Activated CD4-positive, alpha-beta T cell treated with anti-CD3 and anti-CD28 coated beads for 36 hours (primary cell): ENCODE data around the gene CALD1. TPM values are rescaled to one million over a fixed set of nuclear protein-coding genes. Genes with fewer than 3 reads are reported as not detected.

ENCODE experiments used
- ATAC-seq: fragments of 200-7000 bp; cut with Tn5 transposase; one replicate; pipeline ENCODE4 v1.10.0; 2021; ENCODE audit warnings: mild to moderate bottlenecking, moderate library complexity
- CTCF ChIA-PET: fragments of 350-600 bp; sonication (Branson Sonifier 250); formaldehyde crosslinking; loops from one replicate; lab custom pipeline; 2021; ENCODE audit warnings: antibody characterized with exemption; lab: Charles Lee
- POLR2A ChIA-PET: fragments of 350-600 bp; sonication (Branson Sonifier 250); formaldehyde crosslinking; loops from one replicate; lab custom pipeline; 2021; ENCODE audit warnings: antibody characterized with exemption, inconsistent platforms; lab: Charles Lee
- DNase-seq: peaks from one replicate; pipeline ENCODE4 v3.0.0-alpha.2; 2020
- H3K27ac Mint-ChIP-seq: one replicate; pipeline ENCODE4 v1.8.0; 2021; ENCODE audit warnings: mixed read lengths
- H3K27me3 Mint-ChIP-seq: one replicate; pipeline ENCODE4 v1.8.0; 2021; ENCODE audit warnings: mixed read lengths
- H3K36me3 Mint-ChIP-seq: one replicate; pipeline ENCODE4 v1.8.0; 2021; ENCODE audit warnings: low read depth, mixed read lengths
- H3K4me1 Mint-ChIP-seq: one replicate; pipeline ENCODE4 v1.8.0; 2021; ENCODE audit warnings: mixed read lengths
- H3K4me3 Mint-ChIP-seq: one replicate; pipeline ENCODE4 v1.8.0; 2021; ENCODE audit warnings: mild to moderate bottlenecking, moderate library complexity, mixed read lengths
- H3K9me3 Mint-ChIP-seq: one replicate; pipeline ENCODE4 v1.8.0; 2021; ENCODE audit warnings: low read depth, mixed read lengths
- intact Hi-C, 2 experiments: fragments of 100-400 bp; cut with DNase I in 1 of 2; cut with micrococcal nuclease in 1 of 2; formaldehyde crosslinking; loops; one replicate each; pipeline versions ENCODE4 v1.14.2 to v1.15.1; 2022 to 2024; cut with DNase I, micrococcal nuclease
- total RNA-seq, 2 experiments: library from RNA; stranded (reverse); gene quantifications; one replicate each; pipeline ENCODE4 v1.2.3, GENCODE V29; 2021

CALD1 gene
- total RNA-seq, 2 experiments from 2014 or later, result 8.5 to 8.7 TPM

DNA sequence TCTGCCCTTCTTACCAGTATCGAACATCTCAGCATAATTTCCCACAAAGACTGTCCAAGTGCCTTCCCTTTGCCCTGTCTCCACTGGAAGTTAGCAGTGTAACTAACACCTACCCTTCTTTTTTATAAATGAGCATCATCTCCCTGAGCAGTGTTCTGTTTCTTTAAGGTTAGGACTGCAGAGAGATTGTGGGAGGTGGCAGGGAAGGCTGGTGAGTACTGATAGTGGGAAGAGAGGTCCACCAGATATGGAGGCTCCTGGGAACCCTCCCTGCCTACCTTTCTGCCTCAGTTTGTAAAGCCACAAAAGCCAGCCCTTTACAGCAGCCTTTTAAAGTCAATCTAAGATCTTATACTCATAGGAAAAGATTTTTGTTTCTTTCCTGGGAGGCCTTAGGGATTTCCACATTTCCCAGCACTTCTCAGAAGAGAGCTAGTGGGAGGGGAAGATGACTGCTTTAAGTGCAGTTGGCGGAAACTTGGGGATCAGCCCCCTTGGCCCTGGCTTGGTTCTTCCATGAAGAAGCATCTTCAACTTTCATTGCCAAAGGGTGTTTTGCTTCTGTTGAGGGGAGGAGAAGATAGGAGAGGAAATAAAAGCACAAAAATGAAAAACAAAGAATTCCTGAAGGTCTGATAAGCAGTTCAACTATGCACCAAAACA, 36.6 kb upstream of the CALD1 start:
- ChIA-PET CTCF (interaction anchor here (1.2 kb wide), 1 partner anchor 90 kb away, joined by 3 read pairs; no protein-coding TSS in a partner anchor), POLR2A (no interaction called here)
- Mint-ChIP-seq H3K27me3 (no peaks in the 10 kb centered on the region), H3K4me3 (no peak overlapping the region), H3K4me1 (peaks cover 17% of the 10 kb centered on the region), H3K27ac (no peak overlapping the region), H3K9me3 (no peaks in the 10 kb centered on the region), H3K36me3 (peaks cover 14% of the 10 kb centered on the region)
- intact Hi-C loops, result no loop called here
- no peak for ATAC-seq
- no peak for DNase-seq

DNA sequence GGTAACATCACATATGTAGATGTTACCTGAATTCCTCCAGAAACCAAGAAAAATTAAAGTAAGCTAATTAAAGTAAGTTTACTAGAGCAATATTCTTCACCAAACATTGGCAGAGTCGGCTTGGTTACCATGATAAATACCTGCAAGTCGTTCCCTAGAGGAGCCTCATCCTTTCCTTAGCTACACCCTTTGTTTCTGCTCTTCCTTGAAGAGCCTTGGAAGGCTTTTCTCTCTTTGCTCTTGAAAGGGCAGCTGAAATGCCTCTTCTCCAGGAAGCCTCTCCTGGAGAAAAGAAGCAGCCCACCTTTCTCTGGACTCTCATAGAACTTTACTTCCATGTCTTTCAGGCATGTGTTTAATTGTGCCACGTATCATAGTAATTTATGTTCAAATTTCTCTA, 34.9 kb upstream of the CALD1 start:
- Mint-ChIP-seq H3K27ac (no peak overlapping the region), H3K4me3 (no peak overlapping the region), H3K36me3 (peaks cover 14% of the 10 kb centered on the region), H3K4me1 (peaks cover 5% of the 10 kb centered on the region), H3K9me3 (no peaks in the 10 kb centered on the region), H3K27me3 (no peaks in the 10 kb centered on the region)
- ATAC-seq, result no peak
- CTCF ChIA-PET, result interaction anchor here (0.7 to 1.6 kb wide), 4 partner anchors 25 to 425 kb away, joined by 3 read pairs; no protein-coding TSS in a partner anchor
- no peak for DNase-seq
- POLR2A ChIA-PET, result no interaction called here
- intact Hi-C loops, result no loop called here

- CTCF ChIA-PET, result interaction anchor here (0.8 to 6.5 kb wide), 3 partner anchors 58 to 114 kb away, joined by 3 to 67 read pairs (median 3); no protein-coding TSS in a partner anchor
- H3K4me1 Mint-ChIP-seq, result peaks cover 19% of the 10 kb centered on the region
- intact Hi-C loops, result no loop called here
- DNase-seq, result no peak
- no peak overlapping the region for H3K4me3 Mint-ChIP-seq
- H3K36me3 Mint-ChIP-seq, result peaks cover 4% of the 10 kb centered on the region
- no peak overlapping the region for H3K27ac Mint-ChIP-seq
- ATAC-seq, result no peak
- H3K27me3 Mint-ChIP-seq, result no peaks in the 10 kb centered on the region
- no peaks in the 10 kb centered on the region for H3K9me3 Mint-ChIP-seq
- POLR2A ChIA-PET, result no interaction called here
Measured at GRCh38 chr7:134747326-134747725, 32.1 kb upstream of the CALD1 start.

DNA sequence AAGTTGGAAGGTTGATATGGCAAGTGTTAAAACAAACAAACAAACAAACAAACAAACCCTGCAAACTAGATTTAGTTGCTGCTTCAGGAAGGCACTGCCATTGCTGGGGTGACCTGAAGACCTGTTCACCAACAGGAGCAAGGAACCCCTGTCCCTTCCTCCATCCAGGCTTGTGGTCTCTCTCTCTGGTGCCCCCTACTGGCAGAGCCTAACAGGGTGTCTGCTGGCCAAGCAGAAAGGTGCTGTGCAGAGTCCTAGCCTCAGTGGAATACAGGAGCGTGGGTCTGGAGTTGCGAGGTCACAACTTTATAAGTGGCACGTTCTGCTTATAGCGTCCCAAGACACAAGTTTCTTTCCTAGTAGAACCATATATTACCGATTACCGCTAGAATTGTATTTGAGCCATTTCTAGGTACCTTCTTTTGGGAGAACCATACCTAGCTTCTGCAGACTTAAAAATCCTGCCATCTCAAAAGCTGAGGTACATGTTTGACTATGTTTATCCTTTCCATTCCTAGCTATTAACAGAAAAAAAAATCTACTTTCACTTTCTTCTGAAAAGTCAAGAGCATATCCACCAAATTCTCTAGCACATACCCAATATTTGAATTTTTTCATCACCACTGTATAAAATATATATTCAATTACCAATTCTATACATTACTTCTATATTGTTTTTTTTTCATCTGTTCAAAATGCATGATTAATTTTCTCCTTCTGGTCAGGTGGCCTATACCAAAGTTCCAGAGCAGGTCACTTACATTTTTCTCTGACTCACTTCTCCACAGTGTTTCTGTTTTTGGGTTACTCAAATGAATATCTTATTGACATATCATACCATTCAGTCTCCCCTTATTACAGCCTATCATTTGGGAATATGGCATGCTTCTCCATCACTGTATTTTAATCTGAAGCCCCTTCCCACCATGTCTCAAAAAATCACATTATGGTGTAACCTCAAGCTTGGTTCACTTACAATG, 29.1 kb upstream of the CALD1 start:
- ATAC-seq, result peak; percentile 87
- Mint-ChIP-seq H3K27me3 (no peaks in the 10 kb centered on the region), H3K4me1 (peaks cover 17% of the 10 kb centered on the region), H3K4me3 (no peak overlapping the region), H3K27ac (no peak overlapping the region), H3K9me3 (no peaks in the 10 kb centered on the region), H3K36me3 (peaks cover 5% of the 10 kb centered on the region)
- ChIA-PET CTCF (interaction anchor here (0.6 to 6.5 kb wide), 17 partner anchors 9 to 149 kb away, joined by 3 to 67 read pairs (median 3); no protein-coding TSS in a partner anchor), POLR2A (no interaction called here)
- DNase-seq, result peak; percentile 84
- intact Hi-C loops, result loop anchor here (1.0 to 5.0 kb wide), 7 partner anchors 40 to 204 kb away; no protein-coding TSS in a partner anchor

DNA sequence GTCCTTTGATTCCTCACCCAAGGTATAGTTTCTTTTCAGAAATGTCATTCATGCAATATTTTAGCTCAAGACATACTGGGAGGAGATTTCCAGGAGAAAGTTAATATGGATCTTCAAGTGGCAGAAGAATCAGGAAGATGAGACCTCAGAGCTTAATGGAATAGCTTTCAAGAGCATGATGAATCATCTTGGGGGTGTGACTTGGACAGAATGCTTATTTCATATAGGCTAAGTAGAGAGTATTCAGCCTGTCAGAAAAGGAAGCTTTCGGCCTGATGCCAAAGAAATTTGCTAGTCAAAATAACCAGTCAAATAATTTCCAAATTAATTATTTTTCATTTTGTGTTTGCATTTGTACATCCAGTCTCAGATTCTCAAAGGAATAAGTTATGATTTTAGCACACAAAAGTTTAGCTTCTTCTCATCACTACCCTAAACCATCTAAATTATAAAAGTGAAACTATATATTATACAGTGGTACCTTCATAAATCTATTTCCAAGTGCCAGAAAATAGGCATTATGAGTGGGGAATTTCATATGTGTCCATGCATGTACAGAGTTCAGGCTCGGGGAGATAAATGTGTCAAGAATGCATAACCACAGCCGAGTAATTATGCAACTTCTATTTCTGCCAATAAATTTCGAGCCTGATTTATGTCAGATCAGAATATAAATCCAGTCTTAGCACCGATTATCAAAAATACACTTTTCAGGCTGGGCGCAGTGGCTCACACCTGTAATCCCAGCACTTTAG, 27.3 kb upstream of the CALD1 start:
- no peaks in the 10 kb centered on the region for H3K9me3 Mint-ChIP-seq
- intact Hi-C loops, result loop anchor here (5.0 kb wide), 3 partner anchors 115 to 200 kb away; no protein-coding TSS in a partner anchor
- DNase-seq (no peak), ATAC-seq (no peak)
- peaks cover 17% of the 10 kb centered on the region for H3K4me1 Mint-ChIP-seq
- H3K27me3 Mint-ChIP-seq, result no peaks in the 10 kb centered on the region
- ChIA-PET CTCF (interaction anchor here (0.6 to 6.5 kb wide), 12 partner anchors 16 to 291 kb away, joined by 3 to 67 read pairs (median 3); no protein-coding TSS in a partner anchor), POLR2A (interaction anchor here (0.6 kb wide), 1 partner anchor 97 kb away, joined by 8 read pairs; no protein-coding TSS in a partner anchor)
- peaks cover 3% of the 10 kb centered on the region for H3K36me3 Mint-ChIP-seq
- H3K4me3 Mint-ChIP-seq, result no peak overlapping the region
- no peak overlapping the region for H3K27ac Mint-ChIP-seq

DNA sequence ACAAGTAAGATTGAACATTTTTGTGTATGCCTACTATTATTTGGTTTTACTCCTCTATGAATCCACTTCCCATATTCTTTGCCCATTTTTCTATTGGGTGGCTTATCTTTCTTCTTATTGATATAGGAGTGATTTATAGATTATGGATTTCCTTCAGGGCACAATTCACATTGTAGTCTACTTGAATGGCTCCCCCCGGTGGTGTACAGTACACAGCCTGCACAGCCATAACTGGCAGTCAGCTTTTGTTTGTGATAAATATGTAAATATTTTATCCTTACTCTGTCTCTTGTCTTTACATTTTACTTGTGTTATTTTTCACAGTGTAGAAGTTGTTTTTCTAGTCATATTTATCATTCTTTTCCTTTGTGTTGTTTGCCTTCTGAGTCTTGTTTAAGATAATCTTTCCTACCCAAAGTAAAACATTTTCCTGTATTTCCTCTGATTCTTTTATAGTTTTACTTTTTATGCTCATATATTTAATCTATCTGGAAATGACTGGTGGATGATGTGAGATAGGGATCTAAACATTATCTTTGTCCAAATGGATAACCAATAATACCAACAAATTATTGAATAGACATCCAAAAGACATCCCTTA, 23.9 kb upstream of the CALD1 start:
- ATAC-seq (peak; percentile 44), DNase-seq (peak; percentile 74)
- H3K4me3 Mint-ChIP-seq, result no peak overlapping the region
- H3K4me1 Mint-ChIP-seq, result peaks cover 10% of the 10 kb centered on the region
- no peaks in the 10 kb centered on the region for H3K27me3 Mint-ChIP-seq
- ChIA-PET POLR2A (no interaction called here), CTCF (interaction anchor here (1.0 to 2.2 kb wide), 3 partner anchors 66 to 124 kb away, joined by 5 to 8 read pairs (median 7); no protein-coding TSS in a partner anchor)
- intact Hi-C loops, result loop anchor here in 1 of 2 experiments (1.0 kb wide), 1 partner anchor 65 kb away; no protein-coding TSS in a partner anchor
- H3K9me3 Mint-ChIP-seq, result no peaks in the 10 kb centered on the region
- no peak overlapping the region for H3K27ac Mint-ChIP-seq
- peaks cover 3% of the 10 kb centered on the region for H3K36me3 Mint-ChIP-seq

DNA sequence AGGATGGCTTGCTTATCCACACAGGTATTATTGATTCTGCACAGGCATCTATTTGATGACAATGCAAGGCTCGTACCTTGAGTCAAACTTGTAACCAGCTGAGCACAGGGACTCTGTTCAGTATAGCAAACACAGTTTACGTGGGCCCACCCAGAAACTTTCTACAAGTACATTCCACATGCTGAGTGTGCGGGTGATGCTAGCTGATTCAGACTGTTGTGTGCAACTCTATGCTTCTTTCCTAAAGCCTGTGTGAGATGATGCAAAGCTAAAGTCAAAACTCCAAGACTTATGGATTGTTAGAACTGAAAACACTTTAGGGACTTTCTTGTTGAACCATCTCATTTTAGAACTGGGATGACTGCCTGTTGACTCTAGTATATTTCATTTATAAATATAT, 21.5 kb upstream of the CALD1 start:
- POLR2A ChIA-PET, result no interaction called here
- Mint-ChIP-seq H3K27me3 (no peaks in the 10 kb centered on the region), H3K4me1 (peaks cover 5% of the 10 kb centered on the region), H3K9me3 (no peaks in the 10 kb centered on the region), H3K36me3 (peaks cover 2% of the 10 kb centered on the region), H3K4me3 (no peak overlapping the region), H3K27ac (no peak overlapping the region)
- ATAC-seq, result no peak
- intact Hi-C loops, result no loop called here
- CTCF ChIA-PET, result interaction anchor here (0.7 to 1.5 kb wide), 8 partner anchors 8 to 324 kb away, joined by 3 to 5 read pairs (median 4); no protein-coding TSS in a partner anchor
- no peak for DNase-seq

- Mint-ChIP-seq H3K27ac (no peak overlapping the region), H3K4me1 (peaks cover 5% of the 10 kb centered on the region), H3K36me3 (peaks cover 2% of the 10 kb centered on the region), H3K9me3 (no peaks in the 10 kb centered on the region), H3K4me3 (no peak overlapping the region), H3K27me3 (no peaks in the 10 kb centered on the region)
- intact Hi-C loops, result no loop called here
- ATAC-seq, result no peak
- DNase-seq, result no peak
- POLR2A ChIA-PET, result no interaction called here
- CTCF ChIA-PET, result interaction anchor here (0.5 to 1.5 kb wide), 7 partner anchors 9 to 326 kb away, joined by 3 to 4 read pairs (median 4); no protein-coding TSS in a partner anchor
Measured at GRCh38 chr7:134758981-134759380, 20.5 kb upstream of the CALD1 start.

DNA sequence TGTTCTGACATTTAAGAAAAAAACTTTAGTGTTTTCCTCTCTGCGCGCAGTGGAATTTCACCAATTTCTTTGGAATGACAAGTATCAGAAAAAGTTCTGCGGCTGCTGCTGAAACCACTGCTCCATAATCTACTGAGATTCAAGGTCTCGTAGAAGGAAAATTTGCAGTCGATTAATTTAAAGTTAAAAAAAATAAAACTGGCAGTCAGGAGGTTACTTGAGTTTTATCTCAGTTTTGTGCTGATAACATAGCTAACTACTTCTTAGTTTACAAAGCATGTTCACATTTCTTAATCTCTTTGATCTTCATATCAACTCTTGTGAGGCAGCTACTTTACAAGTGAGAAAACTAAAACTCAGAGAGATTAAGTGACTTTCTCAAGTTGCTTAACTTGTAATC, 18.2 kb upstream of the CALD1 start:
- CTCF ChIA-PET, result no interaction called here
- H3K4me3 Mint-ChIP-seq, result no peak overlapping the region
- peaks cover 5% of the 10 kb centered on the region for H3K4me1 Mint-ChIP-seq
- no peak for DNase-seq
- no peak overlapping the region for H3K27ac Mint-ChIP-seq
- intact Hi-C loops, result no loop called here
- H3K27me3 Mint-ChIP-seq, result no peaks in the 10 kb centered on the region
- ATAC-seq, result no peak
- H3K9me3 Mint-ChIP-seq, result no peaks in the 10 kb centered on the region
- POLR2A ChIA-PET, result no interaction called here
- peaks cover 3% of the 10 kb centered on the region for H3K36me3 Mint-ChIP-seq

DNA sequence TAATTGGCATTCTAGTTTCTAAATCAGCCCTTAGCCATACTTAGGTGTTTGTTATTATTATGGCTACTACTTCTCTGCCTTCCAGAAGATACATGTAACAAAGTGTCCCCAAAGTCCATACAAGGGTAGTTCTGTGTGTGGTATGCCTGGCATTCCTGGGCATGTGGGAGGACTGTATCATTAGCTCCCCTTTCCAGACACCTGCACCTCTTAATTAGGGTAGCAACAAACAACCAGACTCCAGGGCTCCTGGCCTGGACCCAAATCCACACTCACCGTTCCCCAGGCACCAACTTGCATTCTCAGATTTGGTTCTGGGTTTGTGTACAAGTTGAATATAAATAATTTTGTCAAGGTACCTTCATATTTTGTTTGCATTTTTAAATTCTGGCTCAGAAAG, 15.5 kb upstream of the CALD1 start:
- intact Hi-C loops, result no loop called here
- no peak overlapping the region for H3K27ac Mint-ChIP-seq
- no peaks in the 10 kb centered on the region for H3K9me3 Mint-ChIP-seq
- ATAC-seq (no peak), DNase-seq (no peak)
- CTCF ChIA-PET, result interaction anchor here (0.7 kb wide), 1 partner anchor 199 kb away, joined by 4 read pairs; no protein-coding TSS in a partner anchor
- H3K4me1 Mint-ChIP-seq, result peaks cover 5% of the 10 kb centered on the region
- no peaks in the 10 kb centered on the region for H3K27me3 Mint-ChIP-seq
- H3K36me3 Mint-ChIP-seq, result peaks cover 4% of the 10 kb centered on the region
- H3K4me3 Mint-ChIP-seq, result no peak overlapping the region
- POLR2A ChIA-PET, result interaction anchor here (0.7 kb wide), 1 partner anchor 11 kb away, joined by 3 read pairs; no protein-coding TSS in a partner anchor
